ENCODE results near the gene MT4. TPM values are rescaled to one million over a fixed set of nuclear protein-coding genes. Genes with fewer than 3 reads are reported as not detected.
"Not testable (repeated sequence)": the region's sequence is repeated elsewhere in the genome, so short reads cannot be mapped to it uniquely, and the experiment has no call there.

Gene MT4
- total RNA-seq, 1 experiment from 2014 or later = not detected

DNA sequence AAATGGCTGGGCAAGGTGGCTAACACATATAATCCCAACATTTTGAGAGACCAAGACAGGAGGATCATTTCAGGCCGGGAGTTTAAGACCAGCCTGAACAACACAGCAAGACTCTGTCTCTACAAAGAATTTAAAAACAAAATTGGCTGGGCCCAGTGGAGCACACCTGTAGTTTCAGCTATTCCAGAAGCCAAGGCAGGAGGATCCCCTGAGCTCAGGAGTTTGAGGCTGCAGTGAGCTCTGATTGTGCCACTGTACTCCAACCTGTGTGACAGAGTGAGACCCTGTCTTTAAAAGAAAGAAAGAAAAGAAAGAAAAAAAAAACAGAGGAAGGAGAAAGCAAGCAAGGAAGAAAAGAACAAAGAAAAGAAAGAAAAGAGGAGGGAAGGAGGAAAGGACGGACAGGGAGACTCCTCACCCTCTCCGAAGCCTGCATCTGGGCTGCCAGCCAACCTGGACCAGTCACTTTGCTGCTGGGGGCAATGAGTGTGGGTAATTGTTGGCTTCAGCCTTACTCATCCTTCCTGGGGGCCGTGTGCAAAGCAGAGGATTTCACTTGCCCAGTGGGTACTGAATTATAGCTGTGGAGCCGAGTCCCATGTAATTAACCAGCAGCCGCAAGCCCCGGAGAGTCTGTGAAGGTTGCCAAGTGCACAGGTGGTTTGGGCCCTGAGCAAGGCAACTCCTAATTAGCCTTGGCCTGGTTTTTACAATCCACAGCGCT is 6.7 kb upstream of the MT4 start:
- DNase-seq (ENCODE audit: low spot score) = no peak

DNA sequence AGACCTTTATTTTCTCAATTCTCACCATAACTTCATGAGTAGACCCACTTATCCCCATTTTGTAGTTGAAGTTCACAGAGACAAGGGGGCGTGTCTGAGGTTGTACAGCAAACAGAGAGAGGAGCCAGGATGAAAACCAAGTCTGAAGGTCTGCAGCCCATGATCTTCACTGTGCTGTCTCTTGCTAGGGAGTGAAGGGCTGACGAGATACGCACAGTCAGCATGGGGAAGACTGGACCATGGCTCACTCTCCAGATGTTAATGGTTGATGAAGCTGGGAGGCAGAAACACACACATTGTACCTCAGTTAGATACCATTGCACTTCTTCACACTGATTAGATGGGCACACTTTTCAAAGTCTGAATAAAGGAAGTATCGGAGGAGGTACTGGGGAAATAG is 5.8 kb upstream of the MT4 start:
- DNase-seq (ENCODE audit: low spot score) = no peak

DNA sequence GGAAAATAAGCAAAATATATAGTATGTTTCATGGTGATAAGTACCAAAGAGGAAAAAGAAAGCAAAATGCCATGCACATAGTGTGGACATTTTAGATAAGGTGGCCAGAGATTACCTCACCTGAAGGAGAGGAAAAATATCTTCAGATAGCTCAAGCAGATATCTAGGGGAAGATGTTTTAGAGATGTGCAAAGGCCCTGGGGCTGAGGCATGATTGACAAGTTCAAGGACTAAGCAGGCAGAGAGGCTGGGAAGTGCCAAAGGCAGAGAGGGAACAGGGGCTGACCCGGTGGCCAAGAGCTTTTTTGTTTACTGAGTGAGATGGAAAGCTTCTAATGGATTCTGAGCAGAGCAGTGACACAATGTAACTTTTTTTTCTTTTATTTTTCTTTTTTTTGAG is 4.4 kb upstream of the MT4 start:
- no peak for DNase-seq (ENCODE audit: low spot score)

DNA sequence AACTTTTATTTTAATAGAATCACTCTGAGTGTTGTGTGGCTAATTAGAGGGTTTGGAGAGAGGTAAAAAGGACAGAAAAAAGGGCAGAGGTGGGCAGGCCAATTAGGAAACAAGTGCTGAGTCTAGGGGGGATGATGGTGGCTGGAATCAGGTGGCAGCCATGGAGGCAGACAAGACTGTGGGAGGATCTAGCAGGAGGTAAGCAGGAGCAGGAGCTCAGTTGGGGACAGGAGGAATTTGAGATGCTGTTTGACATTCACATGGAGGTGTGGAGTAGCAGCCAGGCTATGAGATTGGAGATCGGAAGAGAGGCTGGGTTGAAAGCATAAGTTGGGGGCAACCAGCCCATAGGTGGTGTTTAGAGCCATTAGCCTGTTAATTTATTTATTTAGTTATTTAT is 3.7 kb upstream of the MT4 start:
- DNase-seq (ENCODE audit: low spot score) = no peak

DNA sequence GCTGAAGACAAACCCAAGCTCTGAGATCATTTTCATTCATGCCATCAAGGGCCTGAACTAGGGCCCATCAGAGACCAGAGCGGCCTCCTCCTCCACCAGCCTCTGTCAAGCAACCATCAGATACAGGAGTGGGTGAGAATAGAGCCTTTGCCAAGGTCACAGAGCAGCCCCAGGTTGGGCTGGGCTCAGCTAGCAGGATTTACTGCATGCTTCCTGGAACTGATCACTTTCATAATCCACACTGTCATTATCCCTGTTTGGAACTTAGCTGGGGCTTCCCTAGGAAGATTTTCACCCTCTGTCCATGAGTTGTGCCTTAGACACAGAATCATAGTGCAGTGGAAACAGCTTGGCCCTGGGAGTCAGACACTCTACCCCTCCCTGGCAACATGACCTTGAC is 5.1 kb downstream of the MT4 start:
- DNase-seq (ENCODE audit: low spot score) = no peak

GRCh38 chr16:56571525-56571924 is 6.7 kb downstream of the MT4 start:
- no peak for DNase-seq (ENCODE audit: low spot score)

DNA sequence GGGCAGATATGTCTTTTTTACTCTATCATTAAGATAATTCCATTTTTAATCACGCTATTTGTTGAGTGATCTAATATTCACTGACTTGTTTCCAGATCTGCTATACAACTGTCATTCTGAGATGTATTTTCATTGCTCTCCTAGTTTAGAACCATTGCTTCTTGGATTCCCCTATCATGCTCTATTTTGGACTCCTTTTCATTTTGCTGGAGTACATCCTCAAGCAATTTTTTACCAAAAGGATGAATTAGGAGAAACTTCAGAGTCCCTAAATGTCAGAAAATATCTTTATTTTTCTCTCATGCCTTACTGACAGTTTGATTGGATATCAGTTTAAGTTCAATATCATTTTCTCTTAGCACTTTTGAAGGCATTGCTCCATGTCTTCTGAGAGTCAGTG is 9.8 kb downstream of the MT4 start:
- no peak for DNase-seq (ENCODE audit: low spot score)

GRCh38 chr16:56576585-56577299 is 11.9 kb downstream of the MT4 start:
- DNase-seq (ENCODE audit: low spot score) = peak; percentile 88

DNA sequence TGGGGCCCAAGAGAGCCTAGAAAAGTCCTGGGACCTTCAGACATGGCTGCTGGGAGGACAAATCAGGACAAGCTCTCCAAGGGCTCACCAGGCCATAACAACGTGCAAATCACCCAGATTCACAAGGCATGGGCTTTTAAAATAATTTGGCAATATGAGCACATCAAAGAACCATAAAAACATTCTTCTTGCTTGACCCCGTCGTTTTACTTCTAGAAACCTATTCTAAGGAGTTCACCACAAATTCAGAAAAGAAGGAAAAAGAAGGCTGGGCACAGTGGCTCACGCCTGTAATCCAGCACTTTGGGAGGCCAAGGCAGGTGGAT is 12.4 kb downstream of the MT4 start:
- no peak for DNase-seq (ENCODE audit: low spot score)

- DNase-seq (ENCODE audit: low spot score) = no peak
Measured at GRCh38 chr16:56580391-56581048, 15.6 kb downstream of the MT4 start.

DNA sequence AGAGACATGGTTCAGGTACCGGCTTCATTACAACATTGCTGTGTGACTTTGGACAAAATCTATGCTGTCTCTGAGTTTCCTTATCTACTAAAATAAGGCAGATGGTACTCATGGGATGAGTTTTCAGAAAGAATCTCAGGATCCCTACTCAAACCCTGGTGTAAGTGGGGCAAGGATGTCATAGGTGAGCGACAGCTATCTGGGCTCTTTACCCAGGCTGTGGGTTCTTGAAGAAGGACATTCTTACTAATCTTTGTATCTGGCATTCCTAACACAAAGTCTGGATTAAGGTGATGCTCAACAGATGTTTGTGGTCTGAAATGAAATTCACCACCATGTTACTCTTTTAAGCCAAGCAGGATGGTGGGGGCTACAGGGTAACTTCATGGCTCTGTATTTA is 18.0 kb downstream of the MT4 start:
- not testable (repeated sequence) for DNase-seq (ENCODE audit: low spot score)

- DNase-seq (ENCODE audit: low spot score) = no peak
Measured at GRCh38 chr16:56583351-56584168, 18.7 kb downstream of the MT4 start.

DNA sequence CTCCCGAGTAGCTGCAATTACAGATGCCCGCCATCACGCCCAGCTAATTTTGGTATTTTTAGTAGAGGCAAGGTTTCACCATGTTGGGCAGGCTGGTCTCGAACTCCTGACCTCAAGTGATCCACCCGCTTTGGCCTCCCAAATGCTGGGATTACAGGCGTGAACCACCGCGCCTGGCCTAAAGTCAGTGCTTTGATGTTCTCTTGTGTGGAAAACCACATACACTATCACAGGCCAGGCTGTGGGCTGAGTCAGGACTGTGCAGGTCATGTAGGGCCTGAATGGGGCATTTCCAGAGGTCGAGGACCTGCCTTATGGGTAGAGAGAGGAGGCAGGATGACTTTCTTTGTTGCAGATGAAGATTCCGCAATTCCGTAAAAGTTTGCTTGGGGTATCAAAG is 19.4 kb downstream of the MT4 start:
- no peak for DNase-seq (ENCODE audit: low spot score)

DNA sequence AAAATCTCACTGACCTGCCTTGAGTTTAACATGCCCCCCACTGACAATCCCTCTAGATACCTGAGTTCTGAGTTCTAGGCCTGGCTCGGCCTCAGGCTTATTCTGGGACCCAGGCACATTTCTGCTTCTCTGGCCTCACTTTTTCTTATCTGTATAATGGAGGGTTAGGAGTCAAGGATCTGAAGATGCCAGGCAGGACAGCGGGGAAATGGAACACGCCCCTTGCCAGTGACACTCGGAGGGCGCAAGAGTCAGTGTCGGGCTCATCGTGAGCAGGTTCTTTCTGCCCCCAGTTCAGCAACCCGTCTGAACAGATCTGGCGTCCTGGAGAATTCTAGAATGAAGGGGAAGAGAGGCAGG is 23.9 kb downstream of the MT4 start:
- DNase-seq (ENCODE audit: low spot score) = no peak

GRCh38 chr16:56589141-56590039 is 24.5 kb downstream of the MT4 start, which contains the start of gene MT3:
MT3 (plus strand) TSS chr16:56589528; CDS start chr16:56589591, 63 bp downstream.
- no peak for DNase-seq (ENCODE audit: low spot score)

- DNase-seq (ENCODE audit: low spot score) = no peak
Measured at GRCh38 chr16:56591377-56592060, 26.6 kb downstream of the MT4 start.

- no peak for DNase-seq (ENCODE audit: low spot score)
Measured at GRCh38 chr16:56593573-56594291, 28.9 kb downstream of the MT4 start.

DNA sequence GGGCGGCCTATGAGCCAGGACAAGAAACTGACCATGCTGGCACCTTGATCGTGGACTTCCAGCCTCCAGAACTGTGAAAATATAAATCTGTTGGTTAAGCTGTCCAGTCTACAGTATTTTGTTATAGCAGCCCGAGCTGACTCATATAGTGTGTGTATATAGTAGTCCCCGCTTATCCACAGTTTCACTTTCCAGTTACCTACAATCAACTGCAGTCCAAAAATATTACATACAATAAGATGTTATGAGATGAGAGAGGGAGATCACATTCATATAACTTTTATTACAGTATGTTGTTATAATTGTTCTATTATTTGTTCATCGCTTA is 29.4 kb downstream of the MT4 start:
- DNase-seq (ENCODE audit: low spot score) = no peak

GRCh38 chr16:56600398-56600999 is 35.6 kb downstream of the MT4 start:
- DNase-seq (ENCODE audit: low spot score) = peak; percentile 68

Data from HT-29 (cell line).